Spleen (tissue), 11 donors: Measurements from ENCODE around the gene CEACAM20. TPM values are rescaled to one million over a fixed set of nuclear protein-coding genes. Genes with fewer than 3 reads are reported as not detected.

Experiments
- DNase-seq: peaks from one replicate; pipeline ENCODE4 v3.0.0-alpha.2; 2020
- H3K27ac ChIP-seq, 8 donors: fragments of 200-600 bp; sonication (generic) in 7 of 8; 1 replicate in 4 of 8; 2 replicates in 4 of 8; pipeline versions ENCODE4 v1.5.0 to v1.8.0; 2016 to 2021; ENCODE audit warnings: inconsistent platforms in 4 of 8, mild to moderate bottlenecking in 4 of 8, moderate library complexity in 1 of 8
- H3K27me3 ChIP-seq, 7 donors: fragments of 200-600 bp; sonication (generic) in 6 of 7; replicated peaks in 1 of 7; 1 replicate in 4 of 7; 2 replicates in 3 of 7; pipeline versions ENCODE4 v1.5.0 to v1.8.0; 2016 to 2021; ENCODE audit warnings: inconsistent platforms in 3 of 7, mild to moderate bottlenecking in 1 of 7
- H3K36me3 ChIP-seq, 6 donors: fragments of 200-600 bp; sonication (generic) in 5 of 6; 1 replicate in 4 of 6; 2 replicates in 2 of 6; pipeline versions ENCODE4 v1.5.0 to v1.8.0; 2016 to 2021; ENCODE audit warnings: inconsistent platforms in 2 of 6
- H3K4me1 ChIP-seq, 6 donors: fragments of 200-600 bp; sonication (generic) in 5 of 6; 1 replicate in 3 of 6; 2 replicates in 3 of 6; pipeline versions ENCODE4 v1.5.0 to v1.8.0; 2016 to 2021; ENCODE audit warnings: inconsistent platforms in 3 of 6
- H3K4me3 ChIP-seq, 8 donors: fragments of 200-600 bp; sonication (generic) in 7 of 8; 1 replicate in 4 of 8; 2 replicates in 4 of 8; pipeline versions ENCODE4 v1.5.0 to v1.8.0; 2016 to 2021; ENCODE audit warnings: inconsistent platforms in 4 of 8, mild to moderate bottlenecking in 4 of 8, moderate library complexity in 2 of 8
- H3K9me3 ChIP-seq, 8 donors: fragments of 200-600 bp; sonication (generic) in 7 of 8; 1 replicate in 4 of 8; 2 replicates in 4 of 8; pipeline versions ENCODE4 v1.5.0 to v1.8.0; 2016 to 2021; ENCODE audit warnings: inconsistent platforms in 4 of 8
- POLR2A ChIP-seq, 3 donors: fragments of 450-650 bp; IDR thresholded peaks; one replicate each; pipeline ENCODE4 v1.5.1; 2017; ENCODE audit warnings: antibody characterized with exemption in 3 of 3, mild to moderate bottlenecking in 1 of 3
- POLR2AphosphoS5 ChIP-seq, 3 donors: sonication (generic); formaldehyde crosslinking; IDR thresholded peaks; one replicate each; pipeline ENCODE4 v1.5.1; 2017; ENCODE audit warnings: antibody characterized with exemption in 3 of 3
- WGBS, 5 donors: extraction: QIAGEN DNeasy Blood & Tissue Kit in 3 of 5; methylation state at CpG; one replicate each; pipeline versions ENCODE4 v1.1.5 to v1.1.7; 2013 to 2018; 5-methylcytosine and 5-hydroxymethylcytosine counted together
- intact Hi-C: fragments of 100-400 bp; cut with DNase I; formaldehyde crosslinking; loops from one replicate; pipeline ENCODE4 v1.15.0; 2023; ENCODE audit warnings: low total_unique reads
- polyA plus RNA-seq, 3 donors: library from polyadenylated mRNA; stranded (reverse); fragments of 200-250 nt; gene quantifications; one replicate each; pipeline ENCODE4 v1.2.1, GENCODE V29; 2013
- total RNA-seq, 7 donors: library from RNA; depleted of rRNA in 3 of 7; stranded (reverse); fragments of >200 nt in 3 of 7; fragmentation: NEBNext Ultra II Directional in 4 of 7; extraction: Animal tissue kit (Norgen Biotek cat#: 25700) in 4 of 7; gene quantifications; one replicate each; pipeline versions ENCODE4 v1.1.0 to v1.2.1, GENCODE V29; 2016 to 2021
- TF ChIP-seq, protein P1 (sequence below), 11 experiments: fragments of 200-600 bp in 7 of 11; fragments of 450-650 bp in 4 of 11; sonication (generic) in 4 of 11; IDR thresholded peaks in 8 of 11; conservative IDR thresholded peaks in 3 of 11; 1 replicate in 7 of 11; 2 replicates in 4 of 11; pipeline versions ENCODE4 v1.4.0 to v1.8.0; 2016 to 2021; ENCODE audit warnings: antibody characterized with exemption in 11 of 11, inconsistent platforms in 4 of 11, mild to moderate bottlenecking in 1 of 11
- donor health status: healthy with polysubstance abuse.
- donor health status: DM: no; HTN: no; CAD: no; lungs with moderate emphysema.
- donor health status: DM: no; HTN: no; CAD: no.
- donor health status: Bipolar disorder and iron deficiency.
- donor health status: healthy.
- donor health status: DM: no; HTN: no; CAD: no.
- donor health status: DM: yes; HTN: yes; CAD: no.

The CEACAM20 gene
- total and polyA plus RNA-seq, 10 donors = not detected

DNA sequence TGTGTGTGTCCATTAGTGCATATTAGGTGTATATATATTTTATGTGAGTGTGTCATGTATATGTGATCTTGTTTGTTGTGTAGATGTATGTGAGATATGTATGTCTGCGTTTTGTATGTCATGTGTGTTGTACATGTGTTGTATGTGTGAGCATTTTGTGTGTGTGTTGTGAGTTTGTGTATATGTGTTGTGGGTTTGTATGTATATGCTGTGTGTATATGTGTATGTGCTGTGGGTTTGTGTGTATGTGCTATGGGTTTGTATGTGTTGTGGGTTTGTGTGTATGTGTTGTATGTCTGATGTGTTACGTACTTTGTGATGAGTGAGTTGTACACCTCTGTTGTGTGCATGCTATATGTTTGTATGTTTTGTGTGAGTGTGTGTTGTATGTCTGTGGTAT is 8.1 kb downstream of the CEACAM20 start:
- Histone ChIP-seq H3K36me3 (no peaks in the 10 kb centered on the region), H3K27ac (no peak overlapping the region), H3K27me3 (peaks cover 0 to 22% (median 0%) of the 10 kb centered on the region in 7 donors), H3K9me3 (peaks cover 0 to 52% (median 18%) of the 10 kb centered on the region in 8 donors), H3K4me3 (no peak overlapping the region), H3K4me1 (no peaks in the 10 kb centered on the region)
- DNase-seq = no peak
- intact Hi-C loops = no loop called here
- 86 to 93% (median 93%) methylated on average over 2 of the region's 2 CpGs for WGBS, 5 donors
- TF ChIP-seq POLR2A (IDR thresholded peaks at IDR 0.05) = no peak
- TF ChIP-seq POLR2AphosphoS5 (IDR thresholded peaks at IDR 0.05) = no peak
- TF ChIP-seq, protein P1, sequence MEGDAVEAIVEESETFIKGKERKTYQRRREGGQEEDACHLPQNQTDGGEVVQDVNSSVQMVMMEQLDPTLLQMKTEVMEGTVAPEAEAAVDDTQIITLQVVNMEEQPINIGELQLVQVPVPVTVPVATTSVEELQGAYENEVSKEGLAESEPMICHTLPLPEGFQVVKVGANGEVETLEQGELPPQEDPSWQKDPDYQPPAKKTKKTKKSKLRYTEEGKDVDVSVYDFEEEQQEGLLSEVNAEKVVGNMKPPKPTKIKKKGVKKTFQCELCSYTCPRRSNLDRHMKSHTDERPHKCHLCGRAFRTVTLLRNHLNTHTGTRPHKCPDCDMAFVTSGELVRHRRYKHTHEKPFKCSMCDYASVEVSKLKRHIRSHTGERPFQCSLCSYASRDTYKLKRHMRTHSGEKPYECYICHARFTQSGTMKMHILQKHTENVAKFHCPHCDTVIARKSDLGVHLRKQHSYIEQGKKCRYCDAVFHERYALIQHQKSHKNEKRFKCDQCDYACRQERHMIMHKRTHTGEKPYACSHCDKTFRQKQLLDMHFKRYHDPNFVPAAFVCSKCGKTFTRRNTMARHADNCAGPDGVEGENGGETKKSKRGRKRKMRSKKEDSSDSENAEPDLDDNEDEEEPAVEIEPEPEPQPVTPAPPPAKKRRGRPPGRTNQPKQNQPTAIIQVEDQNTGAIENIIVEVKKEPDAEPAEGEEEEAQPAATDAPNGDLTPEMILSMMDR (IDR thresholded peaks at IDR 0.05 in 8 of 11, conservative IDR thresholded peaks at IDR 0.05 in 3 of 11) = no peak

DNA sequence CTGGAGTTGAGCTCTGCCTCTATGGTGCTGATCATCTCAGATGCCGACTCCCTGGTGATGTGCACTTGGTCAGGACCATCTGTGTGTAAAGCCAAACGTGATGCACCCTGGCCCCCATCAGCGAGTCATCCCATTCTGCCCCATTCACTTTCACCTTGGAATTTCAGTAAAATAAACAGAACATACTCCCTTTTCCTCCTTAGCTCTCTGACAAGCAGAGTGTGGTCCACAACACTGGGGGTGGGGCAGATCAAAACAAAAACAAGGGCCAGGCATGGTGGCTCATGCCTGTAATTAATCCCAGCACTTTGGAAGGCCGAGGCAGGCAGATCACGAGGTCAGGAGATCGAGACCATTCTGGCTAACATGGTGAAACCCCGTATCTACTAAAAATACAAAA is 12.3 kb downstream of the CEACAM20 start:
- peaks cover 0 to 17% (median 0%) of the 10 kb centered on the region in 7 donors for H3K27me3 ChIP-seq
- DNase-seq = no peak
- H3K36me3 ChIP-seq = no peaks in the 10 kb centered on the region
- no peak overlapping the region for H3K4me3 ChIP-seq
- no peak overlapping the region for H3K27ac ChIP-seq
- H3K9me3 ChIP-seq = peaks cover 0 to 55% (median 23%) of the 10 kb centered on the region in 8 donors
- 78 to 83% (median 78%) methylated on average over 6 to 7 of the region's 7 CpGs for WGBS, 5 donors
- H3K4me1 ChIP-seq = no peaks in the 10 kb centered on the region
- intact Hi-C loops = no loop called here
- TF ChIP-seq POLR2AphosphoS5 (IDR thresholded peaks at IDR 0.05) = no peak
- TF ChIP-seq, protein P1 (IDR thresholded peaks at IDR 0.05 in 8 of 11, conservative IDR thresholded peaks at IDR 0.05 in 3 of 11) = no peak
- no peak for TF ChIP-seq POLR2A (IDR thresholded peaks at IDR 0.05)

DNA sequence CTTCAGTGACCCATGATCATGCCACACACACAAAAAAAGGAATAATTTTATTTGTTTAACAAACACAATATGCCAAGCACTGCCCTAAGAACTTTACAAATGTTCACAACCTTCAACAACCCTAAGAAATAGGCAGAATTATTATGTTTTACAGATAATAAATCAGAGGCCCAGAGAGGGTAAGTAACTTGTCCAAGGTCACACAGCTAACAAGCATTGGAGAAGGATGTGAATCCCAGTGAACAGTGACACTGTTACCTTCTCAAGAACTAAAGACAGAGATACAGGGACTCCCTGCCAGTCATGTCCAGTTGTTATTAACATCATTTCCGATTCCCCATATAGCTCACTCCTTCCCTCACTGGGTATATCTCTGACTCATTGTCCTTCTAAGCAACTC is 13.6 kb downstream of the CEACAM20 start:
- no peak overlapping the region for H3K27ac ChIP-seq
- 89 to 100% (median 92%) methylated on average over 1 of the region's 1 CpG for WGBS, 5 donors
- no peaks in the 10 kb centered on the region for H3K4me1 ChIP-seq
- no peak for TF ChIP-seq POLR2A (IDR thresholded peaks at IDR 0.05)
- intact Hi-C loops = no loop called here
- H3K4me3 ChIP-seq = no peak overlapping the region
- peaks cover 0 to 21% (median 0%) of the 10 kb centered on the region in 7 donors for H3K27me3 ChIP-seq
- DNase-seq = no peak
- H3K36me3 ChIP-seq = no peaks in the 10 kb centered on the region
- peaks cover 0 to 63% (median 25%) of the 10 kb centered on the region in 8 donors for H3K9me3 ChIP-seq

DNA sequence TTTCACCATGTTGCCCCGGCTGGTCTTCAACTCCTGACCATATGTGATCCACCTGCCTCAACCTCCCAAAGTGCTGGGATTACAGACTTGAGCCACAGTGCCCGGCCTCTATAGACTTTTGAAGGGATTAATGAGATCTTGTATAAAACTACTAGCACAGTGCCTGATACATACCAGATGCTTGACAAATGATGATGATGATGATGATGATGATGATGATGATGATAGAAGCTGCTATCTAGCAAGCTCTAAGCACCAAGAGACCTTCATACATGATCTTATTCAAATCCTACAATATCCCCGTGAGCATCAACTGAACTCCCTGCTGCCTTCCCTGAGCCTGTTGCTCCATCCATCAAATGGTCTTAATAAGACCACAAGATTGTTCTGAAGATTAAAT is 14.4 kb downstream of the CEACAM20 start:
- WGBS, 5 donors = 78 to 89% (median 84%) methylated on average over 3 of the region's 3 CpGs

More for the DNA sequence above, 14.4 kb downstream of the CEACAM20 start:
- intact Hi-C loops = no loop called here
- Histone ChIP-seq H3K27me3 (peaks cover 0 to 24% (median 0%) of the 10 kb centered on the region in 7 donors), H3K9me3 (peaks cover 0 to 59% (median 24%) of the 10 kb centered on the region in 8 donors), H3K4me1 (no peaks in the 10 kb centered on the region), H3K27ac (no peak overlapping the region), H3K36me3 (no peaks in the 10 kb centered on the region), H3K4me3 (no peak overlapping the region)
- no peak for TF ChIP-seq POLR2A (IDR thresholded peaks at IDR 0.05)
- TF ChIP-seq, protein P1 (IDR thresholded peaks at IDR 0.05 in 8 of 11, conservative IDR thresholded peaks at IDR 0.05 in 3 of 11) = no peak
- TF ChIP-seq POLR2AphosphoS5 (IDR thresholded peaks at IDR 0.05) = no peak
- no peak for DNase-seq
